Measurements from ENCODE around the gene AKR1A1. TPM values are rescaled to one million over a fixed set of nuclear protein-coding genes. Genes with fewer than 3 reads are reported as not detected.

The AKR1A1 gene
- total RNA-seq = 100 to 1,000 TPM; 118 to 206 (median 190) TPM
- long read RNA-seq, donor 1, transcript AKR1A1-201 (9 exons, 1,166 nt) = major isoform, 39 of 69 reads
- long read RNA-seq, donor 1, transcript AKR1A1-214 (10 exons, 1,360 nt) = minor isoform, 9 of 69 reads
- long read RNA-seq, donor 1, transcript AKR1A1-202 (10 exons, 1,818 nt) = minor isoform, 6 of 69 reads
- long read RNA-seq, donor 1, partial matches to known transcripts = 4 of 69 reads
- long read RNA-seq, donor 1, other reads (novel, unspliced or antisense) = 8 of 69 reads
- long read RNA-seq, donor 2, transcript AKR1A1-214 (10 exons, 1,360 nt) = minor isoform, 7 of 141 reads
- long read RNA-seq, donor 2, transcript AKR1A1-202 (10 exons, 1,818 nt) = minor isoform, 34 of 141 reads
- long read RNA-seq, donor 2, transcript AKR1A1-201 (9 exons, 1,166 nt) = major isoform, 74 of 141 reads
- long read RNA-seq, donor 2, partial matches to known transcripts = 9 of 141 reads
- long read RNA-seq, donor 2, other reads (novel, unspliced or antisense) = 13 of 141 reads

DNA sequence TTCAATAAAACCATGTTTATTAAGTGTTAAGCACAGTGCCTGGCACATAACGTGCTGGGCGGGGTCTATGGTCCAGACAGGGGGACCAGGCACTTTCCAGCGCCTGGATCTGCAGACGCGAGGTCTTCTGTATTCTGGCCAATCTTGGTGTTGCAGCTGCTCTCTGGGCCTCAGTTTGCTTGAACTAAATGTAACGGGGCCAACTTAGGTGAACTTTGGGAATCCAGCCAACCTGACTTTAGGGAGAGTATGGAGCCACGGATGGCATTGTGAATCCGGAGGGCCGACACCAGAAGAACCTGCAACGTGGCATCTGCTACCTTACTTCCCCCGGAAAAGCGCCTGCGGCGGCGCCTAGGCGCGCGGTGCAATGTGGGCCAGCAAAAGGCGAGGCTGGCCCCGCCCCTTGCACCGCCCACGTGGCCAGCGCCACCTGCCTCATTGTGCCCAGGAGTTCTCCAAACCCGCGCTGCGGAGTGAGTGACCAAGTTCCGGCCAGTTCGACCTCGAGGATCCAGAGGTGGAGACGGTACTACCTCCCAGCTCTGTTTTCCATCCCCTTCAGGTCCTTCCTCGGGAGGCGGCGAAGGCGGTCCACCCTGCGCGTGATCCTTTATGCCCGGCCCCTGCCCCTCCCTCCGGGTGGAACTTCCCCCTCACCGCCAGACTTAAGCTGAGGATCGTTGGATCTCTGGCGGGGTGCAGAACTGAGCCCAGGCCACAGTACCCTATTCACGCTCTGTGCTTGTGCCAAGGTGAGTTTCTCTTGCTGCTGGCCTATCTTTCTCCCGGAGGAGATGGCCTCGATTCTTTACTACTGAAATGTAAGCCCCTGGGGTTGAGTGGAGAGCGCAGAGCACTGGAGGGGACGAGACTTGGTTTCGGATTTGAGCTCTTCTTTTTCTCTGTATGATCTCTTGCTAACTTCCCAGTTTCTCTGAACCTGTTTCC lies at the start of gene AKR1A1:
AKR1A1 (plus strand) TSS at position 426 of the 951 bp plus-strand sequence. CDS start 10,969 bp downstream, outside the sequence.
- TF ChIP-seq, protein P1, sequence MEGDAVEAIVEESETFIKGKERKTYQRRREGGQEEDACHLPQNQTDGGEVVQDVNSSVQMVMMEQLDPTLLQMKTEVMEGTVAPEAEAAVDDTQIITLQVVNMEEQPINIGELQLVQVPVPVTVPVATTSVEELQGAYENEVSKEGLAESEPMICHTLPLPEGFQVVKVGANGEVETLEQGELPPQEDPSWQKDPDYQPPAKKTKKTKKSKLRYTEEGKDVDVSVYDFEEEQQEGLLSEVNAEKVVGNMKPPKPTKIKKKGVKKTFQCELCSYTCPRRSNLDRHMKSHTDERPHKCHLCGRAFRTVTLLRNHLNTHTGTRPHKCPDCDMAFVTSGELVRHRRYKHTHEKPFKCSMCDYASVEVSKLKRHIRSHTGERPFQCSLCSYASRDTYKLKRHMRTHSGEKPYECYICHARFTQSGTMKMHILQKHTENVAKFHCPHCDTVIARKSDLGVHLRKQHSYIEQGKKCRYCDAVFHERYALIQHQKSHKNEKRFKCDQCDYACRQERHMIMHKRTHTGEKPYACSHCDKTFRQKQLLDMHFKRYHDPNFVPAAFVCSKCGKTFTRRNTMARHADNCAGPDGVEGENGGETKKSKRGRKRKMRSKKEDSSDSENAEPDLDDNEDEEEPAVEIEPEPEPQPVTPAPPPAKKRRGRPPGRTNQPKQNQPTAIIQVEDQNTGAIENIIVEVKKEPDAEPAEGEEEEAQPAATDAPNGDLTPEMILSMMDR (IDR thresholded peaks at IDR 0.05) = no peak
- Histone ChIP-seq H3K9me3 (no peaks in the 10 kb centered on the region), H3K4me3 (peak within 1 kb of the TSS; percentile 46), H3K4me1 (ENCODE audit: low read depth) (peaks cover 12% of the 10 kb centered on the region), H3K36me3 (ENCODE audit: low read depth) (no peaks in the 10 kb centered on the region)
- intact Hi-C loops (cut with DNase I, micrococcal nuclease) = no loop called here
- ATAC-seq (peak; percentile 97), DNase-seq (peak; percentile 92 to 95 (median 94))

GRCh38 chr1:45501505-45501859 lies 49.1 kb upstream of the AKR1A1 start:
- ATAC-seq (no peak), DNase-seq (no peak)
- peaks cover 13% of the 10 kb centered on the region for H3K4me1 ChIP-seq (ENCODE audit: low read depth)
- TF ChIP-seq, protein P1 (IDR thresholded peaks at IDR 0.05) = no peak
- intact Hi-C loops (cut with DNase I, micrococcal nuclease) = no loop called here
- H3K9me3 ChIP-seq = no peaks in the 10 kb centered on the region
- no peak overlapping the region for H3K4me3 ChIP-seq
- H3K36me3 ChIP-seq (ENCODE audit: low read depth) = no peaks in the 10 kb centered on the region

- no peak overlapping the region for H3K4me3 ChIP-seq
- H3K36me3 ChIP-seq (ENCODE audit: low read depth) = no peaks in the 10 kb centered on the region
- ATAC-seq (no peak), DNase-seq (no peak)
- peaks cover 13% of the 10 kb centered on the region for H3K4me1 ChIP-seq (ENCODE audit: low read depth)
- intact Hi-C loops (cut with DNase I, micrococcal nuclease) = no loop called here
- no peaks in the 10 kb centered on the region for H3K9me3 ChIP-seq
- TF ChIP-seq, protein P1 (IDR thresholded peaks at IDR 0.05) = no peak
These were observed 46.9 kb upstream of the AKR1A1 start for GRCh38 chr1:45503462-45504360.

DNA sequence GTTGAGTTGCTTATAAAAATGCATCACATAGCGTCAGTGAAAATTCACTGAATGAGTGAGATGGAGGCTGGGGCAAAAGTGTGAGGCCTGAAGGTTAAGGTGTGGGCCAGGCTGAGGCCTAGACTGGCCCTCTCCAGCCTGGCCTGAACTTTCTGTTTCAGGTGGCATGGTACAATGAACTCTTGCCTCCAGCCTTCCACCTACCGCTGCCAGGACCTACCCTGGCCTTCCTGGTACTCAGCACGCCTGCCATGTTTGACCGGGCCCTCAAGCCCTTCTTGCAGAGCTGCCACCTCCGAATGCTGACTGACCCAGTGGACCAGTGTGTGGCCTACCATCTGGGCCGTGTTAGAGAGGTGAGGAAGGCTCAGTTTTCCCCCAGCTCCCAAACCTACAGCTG lies 43.4 kb upstream of the AKR1A1 start:
- DNase-seq = no peak
- Histone ChIP-seq H3K9me3 (no peaks in the 10 kb centered on the region), H3K4me3 (no peak overlapping the region), H3K4me1 (ENCODE audit: low read depth) (no peaks in the 10 kb centered on the region), H3K36me3 (ENCODE audit: low read depth) (peaks cover 12% of the 10 kb centered on the region)
- peak; percentile 14 for ATAC-seq
- intact Hi-C loops (cut with DNase I, micrococcal nuclease) = no loop called here
- TF ChIP-seq, protein P1 (IDR thresholded peaks at IDR 0.05) = no peak

DNA sequence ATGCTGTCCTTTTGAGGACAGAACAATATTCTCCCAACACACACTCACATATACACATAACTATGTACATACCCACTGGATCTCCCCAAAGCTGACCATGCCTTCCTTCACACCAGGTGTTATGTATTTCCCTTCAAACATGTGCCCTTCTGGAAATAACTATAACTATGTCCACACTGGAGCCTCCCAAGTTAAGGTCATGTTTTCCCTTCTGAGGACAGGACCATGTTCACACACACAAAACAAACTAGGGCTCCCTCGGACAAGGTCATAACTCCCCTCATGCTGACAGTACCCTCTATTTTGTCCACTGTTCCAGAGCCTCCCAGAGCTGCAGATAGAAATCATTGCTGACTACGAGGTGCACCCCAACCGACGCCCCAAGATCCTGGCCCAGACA lies 42.7 kb upstream of the AKR1A1 start:
- intact Hi-C loops (cut with DNase I, micrococcal nuclease) = no loop called here
- Histone ChIP-seq H3K9me3 (no peaks in the 10 kb centered on the region), H3K4me1 (ENCODE audit: low read depth) (no peaks in the 10 kb centered on the region), H3K4me3 (no peak overlapping the region), H3K36me3 (ENCODE audit: low read depth) (peaks cover 12% of the 10 kb centered on the region)
- no peak for ATAC-seq
- TF ChIP-seq, protein P1 (IDR thresholded peaks at IDR 0.05) = no peak
- no peak for DNase-seq
